ENCODE data around the gene AUNIP.

Gene AUNIP

DNA sequence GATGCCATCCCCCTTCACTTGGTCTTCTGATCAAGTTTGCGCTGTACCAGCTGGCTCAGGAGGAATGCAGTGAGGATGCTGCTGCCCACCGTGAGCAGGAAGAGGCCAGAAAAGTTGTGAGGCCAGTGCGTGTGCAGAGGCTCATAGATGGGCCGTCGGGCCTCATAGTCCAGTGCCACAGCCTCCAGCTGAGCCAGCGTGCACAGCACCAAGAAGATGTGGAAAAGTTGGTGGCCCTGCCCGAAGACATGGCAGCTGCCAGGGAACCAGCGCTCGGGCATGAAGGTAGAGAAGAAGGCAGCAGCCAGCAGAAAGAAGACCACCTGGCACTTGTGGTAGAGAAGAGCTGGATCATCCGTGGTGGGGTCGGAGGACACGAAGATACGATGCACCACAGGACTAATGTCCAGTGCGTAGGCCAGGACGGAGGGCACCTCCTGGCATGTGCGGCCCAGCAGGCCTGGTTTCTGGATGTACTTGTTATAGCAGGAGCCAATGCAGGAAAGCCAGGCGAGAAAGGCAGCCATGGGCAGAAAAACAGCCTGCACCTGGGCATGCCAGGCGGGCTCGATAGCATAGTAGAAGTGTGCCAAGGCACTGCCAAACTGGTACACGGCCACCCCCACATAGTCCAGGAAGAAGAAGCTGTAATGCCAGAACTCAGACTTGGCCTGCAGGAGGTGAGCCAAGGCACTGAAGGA is 3.7 kb upstream of the AUNIP start:
- TF ChIP-seq, protein P1, sequence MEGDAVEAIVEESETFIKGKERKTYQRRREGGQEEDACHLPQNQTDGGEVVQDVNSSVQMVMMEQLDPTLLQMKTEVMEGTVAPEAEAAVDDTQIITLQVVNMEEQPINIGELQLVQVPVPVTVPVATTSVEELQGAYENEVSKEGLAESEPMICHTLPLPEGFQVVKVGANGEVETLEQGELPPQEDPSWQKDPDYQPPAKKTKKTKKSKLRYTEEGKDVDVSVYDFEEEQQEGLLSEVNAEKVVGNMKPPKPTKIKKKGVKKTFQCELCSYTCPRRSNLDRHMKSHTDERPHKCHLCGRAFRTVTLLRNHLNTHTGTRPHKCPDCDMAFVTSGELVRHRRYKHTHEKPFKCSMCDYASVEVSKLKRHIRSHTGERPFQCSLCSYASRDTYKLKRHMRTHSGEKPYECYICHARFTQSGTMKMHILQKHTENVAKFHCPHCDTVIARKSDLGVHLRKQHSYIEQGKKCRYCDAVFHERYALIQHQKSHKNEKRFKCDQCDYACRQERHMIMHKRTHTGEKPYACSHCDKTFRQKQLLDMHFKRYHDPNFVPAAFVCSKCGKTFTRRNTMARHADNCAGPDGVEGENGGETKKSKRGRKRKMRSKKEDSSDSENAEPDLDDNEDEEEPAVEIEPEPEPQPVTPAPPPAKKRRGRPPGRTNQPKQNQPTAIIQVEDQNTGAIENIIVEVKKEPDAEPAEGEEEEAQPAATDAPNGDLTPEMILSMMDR (IDR thresholded peaks at IDR 0.05; ENCODE audit: low read depth, low read length): no peak
- DNase-seq: no peak
- Histone ChIP-seq H3K36me3 (peaks cover 14% of the 10 kb centered on the region), H3K4me3 (ENCODE audit: low read depth, low read length) (no peak overlapping the region), H3K27ac (no peak overlapping the region), H3K27me3 (ENCODE audit: insufficient read depth, low read depth, severe bottlenecking) (no peaks in the 10 kb centered on the region), H3K9me3 (ENCODE audit: severe bottlenecking) (no peaks in the 10 kb centered on the region)

DNA sequence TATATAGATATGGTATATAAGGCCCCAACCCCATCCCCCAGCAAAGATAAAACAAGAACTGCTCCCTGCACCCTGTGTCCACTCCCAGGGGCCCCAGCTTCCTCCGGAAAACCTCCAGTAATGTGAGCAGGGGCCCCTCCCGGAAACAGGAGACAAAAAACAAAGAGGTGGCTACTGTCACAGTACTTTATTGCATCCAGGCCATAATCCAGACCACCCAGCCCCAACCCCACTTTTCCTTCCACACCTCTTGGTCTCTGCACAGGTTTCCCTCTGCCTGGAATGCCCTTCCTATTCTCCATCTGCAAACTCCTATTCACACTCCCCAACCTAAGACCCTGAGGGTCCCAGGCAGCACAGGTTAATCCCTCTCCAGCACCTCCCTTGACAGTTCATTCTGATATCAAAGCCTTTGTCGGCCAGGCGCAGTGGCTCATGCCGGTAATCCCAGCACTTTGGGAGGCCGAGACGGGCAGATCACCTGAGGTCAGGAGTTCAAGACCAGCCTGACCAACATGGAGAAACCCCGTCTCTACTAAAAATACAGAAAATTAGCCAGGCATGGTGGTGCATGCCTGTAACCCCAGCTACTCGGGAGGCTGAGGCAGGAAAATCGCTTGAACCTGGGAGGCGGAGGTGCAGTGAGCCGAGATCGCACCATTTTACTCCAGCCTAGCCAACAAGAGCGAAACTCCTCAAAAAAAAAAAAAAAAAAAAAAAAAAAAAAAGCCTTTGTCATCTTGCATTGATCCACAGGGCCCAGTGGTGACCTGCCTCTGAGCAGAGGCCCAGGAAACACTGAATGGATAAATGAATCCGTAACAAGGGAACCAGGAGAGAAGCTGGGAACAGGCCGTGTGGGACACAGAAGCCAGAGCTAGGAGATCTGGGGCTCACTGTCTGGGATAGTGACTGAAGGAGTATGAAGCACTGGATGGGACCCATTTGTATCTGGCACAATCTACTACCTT is 2.3 kb upstream of the AUNIP start:
- no peak overlapping the region for H3K4me3 ChIP-seq (ENCODE audit: low read depth, low read length)
- peaks cover 14% of the 10 kb centered on the region for H3K36me3 ChIP-seq
- H3K9me3 ChIP-seq (ENCODE audit: severe bottlenecking): no peaks in the 10 kb centered on the region
- peak; percentile 60 for DNase-seq
- H3K27ac ChIP-seq: no peak overlapping the region
- TF ChIP-seq, protein P1 (IDR thresholded peaks at IDR 0.05; ENCODE audit: low read depth, low read length): no peak
- no peaks in the 10 kb centered on the region for H3K27me3 ChIP-seq (ENCODE audit: insufficient read depth, low read depth, severe bottlenecking)

- H3K27ac ChIP-seq: peak overlapping the region; percentile 70
- H3K27me3 ChIP-seq (ENCODE audit: insufficient read depth, low read depth, severe bottlenecking): no peaks in the 10 kb centered on the region
Observed at GRCh38 chr1:25858494-25858893, 763 bp downstream of the AUNIP start.

DNA sequence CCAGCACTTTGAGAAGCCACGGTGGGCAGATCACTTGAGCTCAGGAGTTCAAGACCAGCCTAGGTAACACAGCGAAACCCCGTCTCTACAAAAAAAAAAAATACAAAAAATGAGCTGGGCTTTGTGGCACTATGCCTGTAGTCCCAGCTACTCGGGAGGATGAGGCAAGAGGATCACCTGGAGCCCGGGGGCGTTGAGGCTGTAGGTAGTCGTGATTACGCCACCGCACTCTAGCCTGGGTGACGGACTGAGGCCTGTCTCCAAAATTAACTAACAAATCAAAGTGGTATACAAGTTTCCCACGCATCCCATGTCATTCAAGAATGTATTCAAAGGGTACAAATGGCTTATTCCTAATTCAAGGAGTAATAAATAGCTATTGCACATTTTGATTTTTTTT is 2.4 kb downstream of the AUNIP start:
- Histone ChIP-seq H3K9me3 (ENCODE audit: severe bottlenecking) (no peaks in the 10 kb centered on the region), H3K27me3 (ENCODE audit: insufficient read depth, low read depth, severe bottlenecking) (no peaks in the 10 kb centered on the region), H3K36me3 (no peaks in the 10 kb centered on the region; the same call in 1 of the 2 replicates), H3K27ac (no peak overlapping the region), H3K4me3 (ENCODE audit: low read depth, low read length) (no peak overlapping the region)
- TF ChIP-seq, protein P1 (IDR thresholded peaks at IDR 0.05; ENCODE audit: low read depth, low read length): no peak
- DNase-seq: no peak

More at GRCh38 chr1:25858494-25858893, 763 bp downstream of the AUNIP start:
- Histone ChIP-seq H3K36me3 (peaks cover 13% of the 10 kb centered on the region), H3K9me3 (ENCODE audit: severe bottlenecking) (no peaks in the 10 kb centered on the region), H3K4me3 (ENCODE audit: low read depth, low read length) (peak overlapping the region; percentile 85)
- no peak for DNase-seq
- TF ChIP-seq, protein P1 (IDR thresholded peaks at IDR 0.05; ENCODE audit: low read depth, low read length): no peak

- H3K9me3 ChIP-seq (ENCODE audit: severe bottlenecking): no peaks in the 10 kb centered on the region
- DNase-seq: no peak
- no peak overlapping the region for H3K27ac ChIP-seq
- H3K36me3 ChIP-seq: no peaks in the 10 kb centered on the region; the same call in 1 of the 2 replicates
- TF ChIP-seq, protein P1 (IDR thresholded peaks at IDR 0.05; ENCODE audit: low read depth, low read length): no peak
- no peak overlapping the region for H3K4me3 ChIP-seq (ENCODE audit: low read depth, low read length)
- no peaks in the 10 kb centered on the region for H3K27me3 ChIP-seq (ENCODE audit: insufficient read depth, low read depth, severe bottlenecking)
Observed at GRCh38 chr1:25854554-25854953, 4.7 kb downstream of the AUNIP start.
